ENCODE measurements around the gene TRRAP. TPM values are rescaled to one million over a fixed set of nuclear protein-coding genes. Genes with fewer than 3 reads are reported as not detected.

Gene TRRAP
- polyA plus RNA-seq, 2 of the 4 experiments (the other 2 are of a cell fraction), result 12.2 to 22.1 TPM

DNA sequence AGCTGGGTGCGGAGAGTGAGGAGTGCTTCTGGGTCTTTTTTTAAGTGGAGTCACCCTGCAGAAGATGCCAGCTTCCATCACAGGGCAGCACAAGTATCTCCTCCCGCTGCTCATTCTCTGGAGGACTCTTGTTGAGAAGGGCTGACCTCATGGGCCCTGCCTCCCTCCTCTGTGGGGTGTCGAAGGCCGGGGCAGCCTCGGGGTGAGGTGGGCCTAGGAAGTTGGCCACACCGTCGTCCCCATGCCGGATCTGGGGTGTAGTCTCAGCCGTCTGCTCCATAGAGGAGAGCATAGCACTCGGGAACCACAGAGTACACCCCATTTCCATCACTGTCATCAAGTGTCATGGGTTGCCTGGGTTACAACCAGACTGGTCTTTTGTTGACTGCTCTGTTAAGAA is 85.0 kb downstream of the TRRAP start:
- H3K4me3 ChIP-seq, result no peak overlapping the region
- no peaks in the 10 kb centered on the region for H3K4me1 ChIP-seq
- no peak overlapping the region for H3K27ac ChIP-seq
- H3K4me2 ChIP-seq, result no peak overlapping the region
- WGBS (ENCODE audit: missing lambda C conversion rate), result 93% methylated on average over 10 of the region's 10 CpGs
- FAIRE-seq (no peak), DNase-seq (ENCODE audit: low read depth in 1 of 2, low spot score in 1 of 2) (no peak), ATAC-seq (no peak)
- CTCF ChIA-PET, result no interaction called here
- no peaks in the 10 kb centered on the region for H3K9me3 ChIP-seq
- TF ChIP-seq, protein P1, sequence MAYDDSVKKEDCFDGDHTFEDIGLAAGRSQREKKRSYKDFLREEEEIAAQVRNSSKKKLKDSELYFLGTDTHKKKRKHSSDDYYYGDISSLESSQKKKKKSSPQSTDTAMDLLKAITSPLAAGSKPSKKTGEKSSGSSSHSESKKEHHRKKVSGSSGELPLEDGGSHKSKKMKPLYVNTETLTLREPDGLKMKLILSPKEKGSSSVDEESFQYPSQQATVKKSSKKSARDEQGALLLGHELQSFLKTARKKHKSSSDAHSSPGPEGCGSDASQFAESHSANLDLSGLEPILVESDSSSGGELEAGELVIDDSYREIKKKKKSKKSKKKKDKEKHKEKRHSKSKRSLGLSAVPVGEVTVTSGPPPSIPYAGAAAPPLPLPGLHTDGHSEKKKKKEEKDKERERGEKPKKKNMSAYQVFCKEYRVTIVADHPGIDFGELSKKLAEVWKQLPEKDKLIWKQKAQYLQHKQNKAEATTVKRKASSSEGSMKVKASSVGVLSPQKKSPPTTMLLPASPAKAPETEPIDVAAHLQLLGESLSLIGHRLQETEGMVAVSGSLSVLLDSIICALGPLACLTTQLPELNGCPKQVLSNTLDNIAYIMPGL (CRISPR knock-in tag; IDR thresholded peaks at IDR 0.05; ENCODE audit: borderline replicate concordance), result no peak
- no peak for TF ChIP-seq EHMT2 (IDR thresholded peaks at IDR 0.05; ENCODE audit: low read depth)
- TF ChIP-seq HOXB5 (CRISPR knock-in tag; IDR thresholded peaks at IDR 0.05), result no peak
- TF ChIP-seq RCOR1 (IDR thresholded peaks at IDR 0.05; ENCODE audit: low read depth, low read length), result no peak
- no peak for TF ChIP-seq RNF2 (IDR thresholded peaks at IDR 0.05; ENCODE audit: borderline replicate concordance, low read depth)
- TF ChIP-seq RFX5 (IDR thresholded peaks at IDR 0.05), result no peak
- TF ChIP-seq CHD2 (IDR thresholded peaks at IDR 0.05; ENCODE audit: low read length, partially characterized antibody), result no peak
- TF ChIP-seq EP300 (IDR thresholded peaks at IDR 0.05), result no peak
- TF ChIP-seq HOXB13 (CRISPR knock-in tag; IDR thresholded peaks at IDR 0.05; ENCODE audit: low read depth), result no peak
- TF ChIP-seq POLR2AphosphoS2 (conservative IDR thresholded peaks at IDR 0.05; ENCODE audit: low read length), result no peak
- no peak for TF ChIP-seq HEYL (CRISPR knock-in tag; IDR thresholded peaks at IDR 0.05)
- TF ChIP-seq, protein P2, sequence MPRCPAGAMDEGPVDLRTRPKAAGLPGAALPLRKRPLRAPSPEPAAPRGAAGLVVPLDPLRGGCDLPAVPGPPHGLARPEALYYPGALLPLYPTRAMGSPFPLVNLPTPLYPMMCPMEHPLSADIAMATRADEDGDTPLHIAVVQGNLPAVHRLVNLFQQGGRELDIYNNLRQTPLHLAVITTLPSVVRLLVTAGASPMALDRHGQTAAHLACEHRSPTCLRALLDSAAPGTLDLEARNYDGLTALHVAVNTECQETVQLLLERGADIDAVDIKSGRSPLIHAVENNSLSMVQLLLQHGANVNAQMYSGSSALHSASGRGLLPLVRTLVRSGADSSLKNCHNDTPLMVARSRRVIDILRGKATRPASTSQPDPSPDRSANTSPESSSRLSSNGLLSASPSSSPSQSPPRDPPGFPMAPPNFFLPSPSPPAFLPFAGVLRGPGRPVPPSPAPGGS (IDR thresholded peaks at IDR 0.05), result no peak
- no peak for TF ChIP-seq CBX2 (IDR thresholded peaks at IDR 0.05; ENCODE audit: borderline replicate concordance, low read depth)
- no peak for TF ChIP-seq GATA3 (IDR thresholded peaks at IDR 0.05; ENCODE audit: borderline replicate concordance)
- no peak for TF ChIP-seq NPAS2 (CRISPR knock-in tag; IDR thresholded peaks at IDR 0.05; ENCODE audit: borderline replicate concordance)
- TF ChIP-seq JUNB (IDR thresholded peaks at IDR 0.05), result no peak
- TF ChIP-seq RARB (CRISPR knock-in tag; IDR thresholded peaks at IDR 0.05), result no peak
- POLR2A ChIA-PET, result no interaction called here

GRCh38 chr7:98964596-98964995 is 86.3 kb downstream of the TRRAP start:
- H3K4me1 ChIP-seq, result no peaks in the 10 kb centered on the region
- CTCF ChIA-PET, result interaction anchor here (0.7 kb wide), 1 partner anchor 27 kb away, joined by 3 read pairs; no protein-coding TSS in a partner anchor
- no peaks in the 10 kb centered on the region for H3K9me3 ChIP-seq
- FAIRE-seq (no peak), ATAC-seq (no peak), DNase-seq (ENCODE audit: low read depth in 1 of 2, low spot score in 1 of 2) (no peak)
- no peak overlapping the region for H3K27ac ChIP-seq
- POLR2A ChIA-PET, result no interaction called here
- TF ChIP-seq ESRRA (IDR thresholded peaks at IDR 0.05; ENCODE audit: borderline replicate concordance, low read length) (no peak), GATA3 (IDR thresholded peaks at IDR 0.05; ENCODE audit: borderline replicate concordance) (no peak), ZSCAN20 (CRISPR knock-in tag; IDR thresholded peaks at IDR 0.05) (no peak), CHD4 (IDR thresholded peaks at IDR 0.05; ENCODE audit: borderline replicate concordance) (no peak), RNF2 (IDR thresholded peaks at IDR 0.05; ENCODE audit: borderline replicate concordance, low read depth) (no peak), EHMT2 (IDR thresholded peaks at IDR 0.05; ENCODE audit: low read depth) (no peak), JUN (IDR thresholded peaks at IDR 0.05) (no peak), CTCF (IDR thresholded peaks at IDR 0.05) (no peak), MAZ (IDR thresholded peaks at IDR 0.05; ENCODE audit: borderline replicate concordance, low read depth, low read length) (no peak)
- TF ChIP-seq, protein P3, sequence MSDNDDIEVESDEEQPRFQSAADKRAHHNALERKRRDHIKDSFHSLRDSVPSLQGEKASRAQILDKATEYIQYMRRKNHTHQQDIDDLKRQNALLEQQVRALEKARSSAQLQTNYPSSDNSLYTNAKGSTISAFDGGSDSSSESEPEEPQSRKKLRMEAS (IDR thresholded peaks at IDR 0.05), result no peak
- TF ChIP-seq, protein P2 (IDR thresholded peaks at IDR 0.05), result no peak
- TF ChIP-seq, protein P4, sequence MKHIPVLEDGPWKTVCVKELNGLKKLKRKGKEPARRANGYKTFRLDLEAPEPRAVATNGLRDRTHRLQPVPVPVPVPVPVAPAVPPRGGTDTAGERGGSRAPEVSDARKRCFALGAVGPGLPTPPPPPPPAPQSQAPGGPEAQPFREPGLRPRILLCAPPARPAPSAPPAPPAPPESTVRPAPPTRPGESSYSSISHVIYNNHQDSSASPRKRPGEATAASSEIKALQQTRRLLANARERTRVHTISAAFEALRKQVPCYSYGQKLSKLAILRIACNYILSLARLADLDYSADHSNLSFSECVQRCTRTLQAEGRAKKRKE (CRISPR knock-in tag; IDR thresholded peaks at IDR 0.05; ENCODE audit: low read depth), result no peak
- 91% methylated on average over 10 of the region's 10 CpGs for WGBS (ENCODE audit: missing lambda C conversion rate)
- no peak overlapping the region for H3K4me2 ChIP-seq
- H3K4me3 ChIP-seq, result no peak overlapping the region
